Liver (tissue), 9 donors: ENCODE measurements around the gene MVB12B. TPM values are rescaled to one million over a fixed set of nuclear protein-coding genes. Genes with fewer than 3 reads are reported as not detected.

Source experiments
- DNase-seq: peaks from one replicate; pipeline ENCODE4 v3.0.0-alpha.2; 2017; ENCODE audit warnings: low spot score
- H3K27ac ChIP-seq, 2 donors: one replicate each; pipeline ENCODE4 v1.7.0; 2013; ENCODE audit warnings: inconsistent platforms in 2 of 2, low read length in 2 of 2, control low read depth in 1 of 2, low read depth in 1 of 2, mild to moderate bottlenecking in 1 of 2
- H3K27me3 ChIP-seq, 4 donors: one replicate each; pipeline versions ENCODE4 v1.6.1 to v1.7.0; 2013; ENCODE audit warnings: low read length in 3 of 4, inconsistent platforms in 1 of 4, mild to moderate bottlenecking in 1 of 4, moderate library complexity in 1 of 4; ENCODE audit not compliant: control insufficient read depth in 4 of 4, insufficient read depth in 4 of 4
- H3K36me3 ChIP-seq, 4 donors: one replicate each; pipeline versions ENCODE4 v1.6.1 to v1.7.0; 2013; ENCODE audit warnings: low read length in 3 of 4, mild to moderate bottlenecking in 3 of 4, low read depth in 1 of 4, moderate library complexity in 1 of 4; ENCODE audit not compliant: control insufficient read depth in 4 of 4, insufficient read depth in 3 of 4
- H3K4me1 ChIP-seq, 4 donors: one replicate each; pipeline versions ENCODE4 v1.6.1 to v1.7.0; 2013; ENCODE audit warnings: low read length in 3 of 4, mild to moderate bottlenecking in 3 of 4, moderate library complexity in 1 of 4; ENCODE audit not compliant: control insufficient read depth in 4 of 4, insufficient read depth in 4 of 4
- H3K4me3 ChIP-seq, 3 donors: one replicate each; pipeline versions ENCODE4 v1.6.1 to v1.7.0; 2013; ENCODE audit warnings: low read length in 3 of 3, control low read depth in 1 of 3, low read depth in 1 of 3, mild to moderate bottlenecking in 1 of 3
- H3K9ac ChIP-seq, 2 donors: one replicate each; pipeline ENCODE4 v1.7.0; 2013; ENCODE audit warnings: low read length in 2 of 2, mild to moderate bottlenecking in 2 of 2, moderate library complexity in 2 of 2, control low read depth in 1 of 2, low read depth in 1 of 2
- H3K9me3 ChIP-seq, 4 donors: one replicate each; pipeline versions ENCODE4 v1.6.1 to v1.7.0; 2013; ENCODE audit warnings: low read length in 3 of 4; ENCODE audit not compliant: control insufficient read depth in 4 of 4
- EGR1 ChIP-seq, 2 donors: IDR thresholded peaks; 2 replicates each; pipeline ENCODE4 v1.6.1; 2016 to 2018; ENCODE audit warnings: antibody characterized with exemption in 2 of 2, low read depth in 2 of 2
- FOXA1 ChIP-seq: IDR thresholded peaks from 2 replicates; pipeline ENCODE4 v1.6.1; 2016; ENCODE audit warnings: antibody characterized with exemption
- FOXA2 ChIP-seq: IDR thresholded peaks from 2 replicates; pipeline ENCODE4 v1.6.1; 2016; ENCODE audit warnings: antibody characterized with exemption
- GABPA ChIP-seq, 2 donors: IDR thresholded peaks in 1 of 2; conservative IDR thresholded peaks in 1 of 2; 2 replicates each; pipeline ENCODE4 v1.6.1; 2016; ENCODE audit warnings: antibody characterized with exemption in 2 of 2, mild to moderate bottlenecking in 1 of 2, moderate library complexity in 1 of 2
- HNF4A ChIP-seq, 2 donors: conservative IDR thresholded peaks; 2 replicates each; pipeline ENCODE4 v1.6.1; 2016; ENCODE audit warnings: antibody characterized with exemption in 2 of 2, mild to moderate bottlenecking in 2 of 2
- HNF4G ChIP-seq: IDR thresholded peaks from 2 replicates; pipeline ENCODE4 v1.6.1; 2016; ENCODE audit warnings: antibody characterized with exemption
- JUND ChIP-seq, 2 donors: IDR thresholded peaks; 2 replicates each; pipeline ENCODE4 v1.6.1; 2016; ENCODE audit warnings: antibody characterized with exemption in 2 of 2
- RAD21 ChIP-seq, 2 donors: IDR thresholded peaks; 2 replicates each; pipeline ENCODE4 v1.6.1; 2016; ENCODE audit warnings: antibody characterized with exemption in 2 of 2, mild to moderate bottlenecking in 2 of 2
- SP1 ChIP-seq: IDR thresholded peaks from 2 replicates; pipeline ENCODE4 v1.6.1; 2018; ENCODE audit warnings: antibody characterized with exemption, mild to moderate bottlenecking
- TAF1 ChIP-seq: conservative IDR thresholded peaks from 2 replicates; pipeline ENCODE4 v1.6.1; 2016; ENCODE audit warnings: antibody characterized with exemption, mild to moderate bottlenecking
- YY1 ChIP-seq: IDR thresholded peaks from 2 replicates; pipeline ENCODE4 v1.6.1; 2016; ENCODE audit warnings: antibody characterized with exemption, mild to moderate bottlenecking
- ZBTB33 ChIP-seq: IDR thresholded peaks from 2 replicates; pipeline ENCODE4 v1.6.1; 2016; ENCODE audit warnings: antibody characterized with exemption
- WGBS: extraction: QIAGEN DNeasy Blood & Tissue Kit; methylation state at CpG from one replicate; pipeline ENCODE4 v1.1.7; 2013; 5-methylcytosine and 5-hydroxymethylcytosine counted together
- polyA plus RNA-seq, 2 donors: library from polyadenylated mRNA; stranded (reverse) in 1 of 2; unstranded in 1 of 2; fragments of 200-250 nt in 1 of 2; fragments of >200 nt in 1 of 2; fragmentation: Nextera tagmentation in 1 of 2; extraction: Ambion mirVana in 1 of 2; gene quantifications; one replicate each; pipeline versions ENCODE4 v1.2.1 to v1.2.3, GENCODE V29; 2013 to 2015
- total RNA-seq, 2 donors: library from RNA; depleted of rRNA; stranded (reverse); fragments of >200 nt; gene quantifications; one replicate each; pipeline ENCODE4 v1.2.3, GENCODE V29; 2014
- TF ChIP-seq, protein P1 (sequence below): IDR thresholded peaks from 2 replicates; pipeline ENCODE4 v1.6.1; 2016; ENCODE audit warnings: antibody characterized with exemption
- TF ChIP-seq, protein P2 (sequence below): fragments of 150-350 bp; IDR thresholded peaks from 2 replicates; pipeline ENCODE4 v1.5.1; 2017; ENCODE audit warnings: improper control_type of control experiment, low read depth, low read length; ENCODE audit not compliant: missing input control
- TF ChIP-seq, protein P3 (sequence below): IDR thresholded peaks from 2 replicates; pipeline ENCODE4 v1.6.1; 2016; ENCODE audit warnings: antibody characterized with exemption
- TF ChIP-seq, protein P4 (sequence below): IDR thresholded peaks from 2 replicates; pipeline ENCODE4 v1.6.1; 2016; ENCODE audit warnings: antibody characterized with exemption, mild to moderate bottlenecking
- donor health status: healthy.
- donor health status: healthy.
- donor health status: healthy.
- donor health status: healthy.
- donor health status: healthy.

Gene MVB12B
- total and polyA plus RNA-seq, 4 donors = 5.3 to 12.4 (median 8.4) TPM

GRCh38 chr9:126413391-126414068, 86.9 kb downstream of the MVB12B start:
- Histone ChIP-seq H3K4me1 (no peaks in the 10 kb centered on the region), H3K9ac (no peak overlapping the region), H3K27ac (no peak overlapping the region), H3K9me3 (no peaks in the 10 kb centered on the region), H3K4me3 (no peak overlapping the region), H3K36me3 (peaks cover 0 to 7% (median 4%) of the 10 kb centered on the region in 4 donors), H3K27me3 (no peaks in the 10 kb centered on the region)
- WGBS = 92% methylated on average over 7 of the region's 7 CpGs
- DNase-seq = no peak
- TF ChIP-seq FOXA1 = no peak

GRCh38 chr9:126415741-126416370, 89.2 kb downstream of the MVB12B start:
- TF ChIP-seq, protein P1, sequence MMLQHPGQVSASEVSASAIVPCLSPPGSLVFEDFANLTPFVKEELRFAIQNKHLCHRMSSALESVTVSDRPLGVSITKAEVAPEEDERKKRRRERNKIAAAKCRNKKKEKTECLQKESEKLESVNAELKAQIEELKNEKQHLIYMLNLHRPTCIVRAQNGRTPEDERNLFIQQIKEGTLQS = no peak
- TF ChIP-seq, protein P2, sequence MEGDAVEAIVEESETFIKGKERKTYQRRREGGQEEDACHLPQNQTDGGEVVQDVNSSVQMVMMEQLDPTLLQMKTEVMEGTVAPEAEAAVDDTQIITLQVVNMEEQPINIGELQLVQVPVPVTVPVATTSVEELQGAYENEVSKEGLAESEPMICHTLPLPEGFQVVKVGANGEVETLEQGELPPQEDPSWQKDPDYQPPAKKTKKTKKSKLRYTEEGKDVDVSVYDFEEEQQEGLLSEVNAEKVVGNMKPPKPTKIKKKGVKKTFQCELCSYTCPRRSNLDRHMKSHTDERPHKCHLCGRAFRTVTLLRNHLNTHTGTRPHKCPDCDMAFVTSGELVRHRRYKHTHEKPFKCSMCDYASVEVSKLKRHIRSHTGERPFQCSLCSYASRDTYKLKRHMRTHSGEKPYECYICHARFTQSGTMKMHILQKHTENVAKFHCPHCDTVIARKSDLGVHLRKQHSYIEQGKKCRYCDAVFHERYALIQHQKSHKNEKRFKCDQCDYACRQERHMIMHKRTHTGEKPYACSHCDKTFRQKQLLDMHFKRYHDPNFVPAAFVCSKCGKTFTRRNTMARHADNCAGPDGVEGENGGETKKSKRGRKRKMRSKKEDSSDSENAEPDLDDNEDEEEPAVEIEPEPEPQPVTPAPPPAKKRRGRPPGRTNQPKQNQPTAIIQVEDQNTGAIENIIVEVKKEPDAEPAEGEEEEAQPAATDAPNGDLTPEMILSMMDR = no peak
- TF ChIP-seq RAD21 (IDR thresholded peaks at IDR 0.05) (no peak), FOXA1 (no peak), YY1 (no peak), ZBTB33 (no peak), EGR1 (IDR thresholded peaks at IDR 0.05; ENCODE audit: low read depth in 2 of 2) (no peak), HNF4A (conservative IDR thresholded peaks at IDR 0.05) (no peak)

DNA sequence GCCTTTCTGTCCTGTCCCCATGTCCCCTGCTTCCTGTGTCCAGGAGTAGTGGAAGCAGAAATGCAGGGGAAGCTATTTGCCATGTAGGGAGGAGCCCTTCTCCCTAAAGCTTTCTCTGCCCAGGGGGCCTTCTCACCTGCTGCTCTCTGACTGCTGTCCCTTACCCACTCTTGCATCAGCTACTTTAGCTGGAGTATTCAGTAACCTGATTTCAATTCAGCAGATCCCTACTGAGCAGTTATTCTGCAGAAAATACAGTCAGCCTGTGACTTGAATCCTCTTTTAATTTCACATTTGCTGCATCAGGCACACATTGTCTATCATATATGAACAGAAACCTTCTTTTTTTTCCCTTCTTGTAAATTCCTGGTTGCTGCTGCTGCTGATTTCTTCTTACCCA, 90.4 kb downstream of the MVB12B start:
- no peaks in the 10 kb centered on the region for H3K9me3 ChIP-seq
- H3K9ac ChIP-seq = no peak overlapping the region
- no peak for DNase-seq
- H3K27ac ChIP-seq = no peak overlapping the region
- H3K4me3 ChIP-seq = no peak overlapping the region
- H3K27me3 ChIP-seq = no peaks in the 10 kb centered on the region
- peaks cover 2 to 13% (median 6%) of the 10 kb centered on the region in 4 donors for H3K36me3 ChIP-seq
- H3K4me1 ChIP-seq = no peaks in the 10 kb centered on the region
- TF ChIP-seq, protein P3, sequence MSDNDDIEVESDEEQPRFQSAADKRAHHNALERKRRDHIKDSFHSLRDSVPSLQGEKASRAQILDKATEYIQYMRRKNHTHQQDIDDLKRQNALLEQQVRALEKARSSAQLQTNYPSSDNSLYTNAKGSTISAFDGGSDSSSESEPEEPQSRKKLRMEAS = no peak
- no peak for TF ChIP-seq RAD21 (IDR thresholded peaks at IDR 0.05)
- TF ChIP-seq SP1 = no peak
- no peak for TF ChIP-seq FOXA1
- no peak for TF ChIP-seq EGR1 (IDR thresholded peaks at IDR 0.05; ENCODE audit: low read depth in 2 of 2)
- TF ChIP-seq, protein P4, sequence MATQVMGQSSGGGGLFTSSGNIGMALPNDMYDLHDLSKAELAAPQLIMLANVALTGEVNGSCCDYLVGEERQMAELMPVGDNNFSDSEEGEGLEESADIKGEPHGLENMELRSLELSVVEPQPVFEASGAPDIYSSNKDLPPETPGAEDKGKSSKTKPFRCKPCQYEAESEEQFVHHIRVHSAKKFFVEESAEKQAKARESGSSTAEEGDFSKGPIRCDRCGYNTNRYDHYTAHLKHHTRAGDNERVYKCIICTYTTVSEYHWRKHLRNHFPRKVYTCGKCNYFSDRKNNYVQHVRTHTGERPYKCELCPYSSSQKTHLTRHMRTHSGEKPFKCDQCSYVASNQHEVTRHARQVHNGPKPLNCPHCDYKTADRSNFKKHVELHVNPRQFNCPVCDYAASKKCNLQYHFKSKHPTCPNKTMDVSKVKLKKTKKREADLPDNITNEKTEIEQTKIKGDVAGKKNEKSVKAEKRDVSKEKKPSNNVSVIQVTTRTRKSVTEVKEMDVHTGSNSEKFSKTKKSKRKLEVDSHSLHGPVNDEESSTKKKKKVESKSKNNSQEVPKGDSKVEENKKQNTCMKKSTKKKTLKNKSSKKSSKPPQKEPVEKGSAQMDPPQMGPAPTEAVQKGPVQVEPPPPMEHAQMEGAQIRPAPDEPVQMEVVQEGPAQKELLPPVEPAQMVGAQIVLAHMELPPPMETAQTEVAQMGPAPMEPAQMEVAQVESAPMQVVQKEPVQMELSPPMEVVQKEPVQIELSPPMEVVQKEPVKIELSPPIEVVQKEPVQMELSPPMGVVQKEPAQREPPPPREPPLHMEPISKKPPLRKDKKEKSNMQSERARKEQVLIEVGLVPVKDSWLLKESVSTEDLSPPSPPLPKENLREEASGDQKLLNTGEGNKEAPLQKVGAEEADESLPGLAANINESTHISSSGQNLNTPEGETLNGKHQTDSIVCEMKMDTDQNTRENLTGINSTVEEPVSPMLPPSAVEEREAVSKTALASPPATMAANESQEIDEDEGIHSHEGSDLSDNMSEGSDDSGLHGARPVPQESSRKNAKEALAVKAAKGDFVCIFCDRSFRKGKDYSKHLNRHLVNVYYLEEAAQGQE = no peak
- TF ChIP-seq HNF4G = no peak
- no peak for TF ChIP-seq FOXA2
- no peak for TF ChIP-seq YY1
- TF ChIP-seq GABPA (IDR thresholded peaks at IDR 0.05 in 1 of 2, conservative IDR thresholded peaks at IDR 0.05 in 1 of 2) = no peak
- no peak for TF ChIP-seq TAF1
- TF ChIP-seq, protein P2 = no peak
- TF ChIP-seq JUND (IDR thresholded peaks at IDR 0.05) = no peak

More at GRCh38 chr9:126415741-126416370, 89.2 kb downstream of the MVB12B start:
- Histone ChIP-seq H3K36me3 (peaks cover 0 to 4% (median 1%) of the 10 kb centered on the region in 4 donors), H3K9ac (no peak overlapping the region), H3K27ac (no peak overlapping the region), H3K9me3 (no peaks in the 10 kb centered on the region), H3K27me3 (no peaks in the 10 kb centered on the region), H3K4me3 (no peak overlapping the region), H3K4me1 (no peaks in the 10 kb centered on the region)
- 88% methylated on average over 16 of the region's 16 CpGs for WGBS
- no peak for DNase-seq
